ENCODE results near the gene ADCY10. TPM values are rescaled to one million over a fixed set of nuclear protein-coding genes. Genes with fewer than 3 reads are reported as not detected.

The ADCY10 gene
- total RNA-seq, 1 experiment from 2014 or later = 0.20 TPM

GRCh38 chr1:167905671-167906070 lies 8.3 kb downstream of the ADCY10 start:
- Histone ChIP-seq H4K8ac (replicated peaks; ENCODE audit: insufficient read length, low read depth, low read length) (no peak overlapping the region), H3K23me2 (ENCODE audit: insufficient read length, low read depth, low read length, poor library complexity, severe bottlenecking) (no peaks in the 10 kb centered on the region), H4K91ac (ENCODE audit: insufficient read length, low read depth, low read length) (no peak overlapping the region), H2AFZ (ENCODE audit: low read length) (no peak overlapping the region), H3K79me2 (ENCODE audit: insufficient read depth, low read length) (no peaks in the 10 kb centered on the region), H3K14ac (ENCODE audit: insufficient read depth, low read length) (no peak overlapping the region), H3K4me1 (ENCODE audit: insufficient read depth, low read length) (no peaks in the 10 kb centered on the region; the same call in 1 of the 2 replicates), H3K9me3 (ENCODE audit: control insufficient read depth, low read depth, low read length) (peaks cover 17% of the 10 kb centered on the region), H4K5ac (ENCODE audit: insufficient read length, low read depth, low read length) (no peak overlapping the region), H2AK5ac (ENCODE audit: insufficient read length, low read length) (no peak overlapping the region), H3K23ac (ENCODE audit: insufficient read length, low read depth, low read length) (no peak overlapping the region), H3K4me2 (ENCODE audit: insufficient read depth, insufficient read length, low read length) (no peak overlapping the region), H3K56ac (ENCODE audit: insufficient read length, low read depth, low read length) (no peak overlapping the region), H3K9ac (ENCODE audit: extremely low read depth, insufficient read length, low read length) (no peak overlapping the region), H3K18ac (ENCODE audit: insufficient read length, low read depth, low read length) (no peak overlapping the region), H3K4ac (ENCODE audit: low read depth, low read length) (no peak overlapping the region), H4K20me1 (ENCODE audit: control insufficient read depth, insufficient read depth, insufficient read length) (no peaks in the 10 kb centered on the region), H2BK20ac (ENCODE audit: low read depth, low read length, poor library complexity, severe bottlenecking) (no peak overlapping the region), H2BK15ac (ENCODE audit: low read depth, low read length) (no peak overlapping the region), H3K27ac (ENCODE audit: insufficient read length, low read depth, low read length) (no peak overlapping the region), H2BK5ac (ENCODE audit: insufficient read length, low read length) (no peak overlapping the region), H2BK120ac (ENCODE audit: low read depth, low read length, poor library complexity, severe bottlenecking) (no peak overlapping the region), H2BK12ac (ENCODE audit: insufficient read length, low read depth, low read length) (no peak overlapping the region), H3T11ph (ENCODE audit: low read length) (no peak overlapping the region), H3K79me1 (ENCODE audit: insufficient read depth, low read depth, low read length, poor library complexity, severe bottlenecking) (no peaks in the 10 kb centered on the region), H3K27me3 (ENCODE audit: insufficient read depth, low read length) (no peaks in the 10 kb centered on the region)
- Mint-ChIP-seq H3K27ac (peak overlapping the region in 2 of 3 experiments; percentile 15 to 22; a peak in 3 of 7 replicates), H3K36me3 (ENCODE audit: insufficient read depth in 1 of 3, low read depth in 3 of 3) (peaks cover 6 to 21% (median 15%) of the 10 kb centered on the region in 3 experiments), H3K4me3 (no peak overlapping the region), H3K4me1 (peaks cover 16 to 17% of the 10 kb centered on the region in 2 experiments), H3K27me3 (ENCODE audit: low read depth) (no peaks in the 10 kb centered on the region), H3K9me3 (peaks cover 15 to 21% of the 10 kb centered on the region in 2 experiments)
- TF ChIP-seq, protein P1, sequence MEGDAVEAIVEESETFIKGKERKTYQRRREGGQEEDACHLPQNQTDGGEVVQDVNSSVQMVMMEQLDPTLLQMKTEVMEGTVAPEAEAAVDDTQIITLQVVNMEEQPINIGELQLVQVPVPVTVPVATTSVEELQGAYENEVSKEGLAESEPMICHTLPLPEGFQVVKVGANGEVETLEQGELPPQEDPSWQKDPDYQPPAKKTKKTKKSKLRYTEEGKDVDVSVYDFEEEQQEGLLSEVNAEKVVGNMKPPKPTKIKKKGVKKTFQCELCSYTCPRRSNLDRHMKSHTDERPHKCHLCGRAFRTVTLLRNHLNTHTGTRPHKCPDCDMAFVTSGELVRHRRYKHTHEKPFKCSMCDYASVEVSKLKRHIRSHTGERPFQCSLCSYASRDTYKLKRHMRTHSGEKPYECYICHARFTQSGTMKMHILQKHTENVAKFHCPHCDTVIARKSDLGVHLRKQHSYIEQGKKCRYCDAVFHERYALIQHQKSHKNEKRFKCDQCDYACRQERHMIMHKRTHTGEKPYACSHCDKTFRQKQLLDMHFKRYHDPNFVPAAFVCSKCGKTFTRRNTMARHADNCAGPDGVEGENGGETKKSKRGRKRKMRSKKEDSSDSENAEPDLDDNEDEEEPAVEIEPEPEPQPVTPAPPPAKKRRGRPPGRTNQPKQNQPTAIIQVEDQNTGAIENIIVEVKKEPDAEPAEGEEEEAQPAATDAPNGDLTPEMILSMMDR (conservative IDR thresholded peaks at IDR 0.05) = no peak
- DNase-seq = no peak

Data from H9 (cell line).